GM19193 (cell line): ENCODE data around the gene HLF.

ENCODE experiments used
- POLR2A ChIP-seq: IDR thresholded peaks from 4 replicates; pipeline ENCODE4 v1.6.1; 2011; ENCODE audit not compliant: insufficient read depth, insufficient read length; ENCODE audit errors: extremely low read depth

Gene HLF

GRCh38 chr17:55266958-55267688 lies 2.4 kb downstream of the HLF start:
- TF ChIP-seq POLR2A = no peak

- TF ChIP-seq POLR2A = no peak
Observed at GRCh38 chr17:55267777-55268648, 3.3 kb downstream of the HLF start.

- TF ChIP-seq POLR2A = no peak
Observed at GRCh38 chr17:55268649-55269480, 4.1 kb downstream of the HLF start.

- TF ChIP-seq POLR2A = no peak
Observed at GRCh38 chr17:55269894-55270293, 5.1 kb downstream of the HLF start.

- no peak for TF ChIP-seq POLR2A
Observed at GRCh38 chr17:55271223-55271571, 6.4 kb downstream of the HLF start.

GRCh38 chr17:55271958-55272710 lies 7.4 kb downstream of the HLF start:
- no peak for TF ChIP-seq POLR2A

- TF ChIP-seq POLR2A = no peak
Observed at GRCh38 chr17:55272711-55273578, 8.2 kb downstream of the HLF start.

- no peak for TF ChIP-seq POLR2A
Observed at GRCh38 chr17:55273579-55274354, 9.0 kb downstream of the HLF start.

- no peak for TF ChIP-seq POLR2A
Observed at GRCh38 chr17:55274355-55275255, 9.8 kb downstream of the HLF start.

GRCh38 chr17:55275894-55276804 lies 11.4 kb downstream of the HLF start:
- TF ChIP-seq POLR2A = no peak
